ENCODE measurements around the gene AUH. TPM values are rescaled to one million over a fixed set of nuclear protein-coding genes. Genes with fewer than 3 reads are reported as not detected.

Gene AUH
- total RNA-seq, 4 donors from 2014 or later = 17.1 to 28.2 (median 20.8) TPM

DNA sequence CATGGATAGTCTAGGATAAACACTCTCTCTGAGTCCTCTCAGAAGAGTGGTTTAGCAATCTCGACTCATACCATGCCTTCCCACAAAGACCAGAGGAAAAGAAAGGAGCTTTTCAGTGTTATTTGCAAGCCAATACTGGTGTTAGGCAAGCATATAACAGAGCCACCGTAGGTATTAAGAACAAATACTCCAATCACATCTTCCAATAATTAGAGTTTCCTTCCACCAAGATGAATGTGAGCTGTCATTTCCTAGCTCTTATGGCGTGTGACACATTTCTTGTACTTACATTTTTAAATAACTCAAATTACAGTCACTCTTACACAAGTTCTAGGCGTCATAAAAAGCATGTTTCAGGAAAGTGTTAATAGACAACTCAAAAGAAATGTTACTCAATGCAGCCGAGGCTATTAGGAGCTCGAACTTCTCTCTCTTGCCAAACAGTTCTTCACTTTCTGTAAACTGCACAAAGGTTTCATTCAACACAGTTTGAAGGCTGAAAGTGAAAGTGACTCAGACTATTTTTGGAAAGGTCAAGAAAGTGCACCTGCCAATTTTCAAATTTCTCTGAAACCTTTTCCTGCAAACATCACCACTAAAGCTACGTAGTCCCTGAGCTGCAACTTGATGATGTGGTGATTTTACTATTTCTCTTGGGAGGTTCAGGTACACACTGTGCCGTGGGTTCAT, 153.8 kb downstream of the AUH start:
- Histone ChIP-seq H3K4me1 (peaks cover 16 to 18% of the 10 kb centered on the region in 2 donors), H3K9me3 (no peaks in the 10 kb centered on the region), H3K36me3 (no peaks in the 10 kb centered on the region), H3K27me3 (no peaks in the 10 kb centered on the region), H3K4me3 (peak overlapping the region in 3 of 4 donors; percentile 1 to 36 (median 1)), H3K27ac (peak overlapping the region; percentile 63 to 81 (median 74))
- in situ Hi-C loops (cut with MboI; ENCODE audit: low sequenced_read_pairs in 4 of 4) = loop anchor here in 1 of 4 donors (25.0 kb wide), 1 partner anchor 204 kb away; the partner anchor contains the start of gene NFIL3
- peak; percentile 61 to 84 for ATAC-seq
- DNase-seq = no peak
- intact Hi-C loops (cut with DNase I; ENCODE audit: low total_unique reads) = loop anchor here (10.0 kb wide), 1 partner anchor 57 kb away; no protein-coding TSS in a partner anchor
- peak in 1 of 2 donors; percentile 6 for TF ChIP-seq POLR2A (IDR thresholded peaks at IDR 0.05)
- TF ChIP-seq, protein P1, sequence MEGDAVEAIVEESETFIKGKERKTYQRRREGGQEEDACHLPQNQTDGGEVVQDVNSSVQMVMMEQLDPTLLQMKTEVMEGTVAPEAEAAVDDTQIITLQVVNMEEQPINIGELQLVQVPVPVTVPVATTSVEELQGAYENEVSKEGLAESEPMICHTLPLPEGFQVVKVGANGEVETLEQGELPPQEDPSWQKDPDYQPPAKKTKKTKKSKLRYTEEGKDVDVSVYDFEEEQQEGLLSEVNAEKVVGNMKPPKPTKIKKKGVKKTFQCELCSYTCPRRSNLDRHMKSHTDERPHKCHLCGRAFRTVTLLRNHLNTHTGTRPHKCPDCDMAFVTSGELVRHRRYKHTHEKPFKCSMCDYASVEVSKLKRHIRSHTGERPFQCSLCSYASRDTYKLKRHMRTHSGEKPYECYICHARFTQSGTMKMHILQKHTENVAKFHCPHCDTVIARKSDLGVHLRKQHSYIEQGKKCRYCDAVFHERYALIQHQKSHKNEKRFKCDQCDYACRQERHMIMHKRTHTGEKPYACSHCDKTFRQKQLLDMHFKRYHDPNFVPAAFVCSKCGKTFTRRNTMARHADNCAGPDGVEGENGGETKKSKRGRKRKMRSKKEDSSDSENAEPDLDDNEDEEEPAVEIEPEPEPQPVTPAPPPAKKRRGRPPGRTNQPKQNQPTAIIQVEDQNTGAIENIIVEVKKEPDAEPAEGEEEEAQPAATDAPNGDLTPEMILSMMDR (IDR thresholded peaks at IDR 0.05 in 4 of 5, conservative IDR thresholded peaks at IDR 0.05 in 1 of 5) = no peak

DNA sequence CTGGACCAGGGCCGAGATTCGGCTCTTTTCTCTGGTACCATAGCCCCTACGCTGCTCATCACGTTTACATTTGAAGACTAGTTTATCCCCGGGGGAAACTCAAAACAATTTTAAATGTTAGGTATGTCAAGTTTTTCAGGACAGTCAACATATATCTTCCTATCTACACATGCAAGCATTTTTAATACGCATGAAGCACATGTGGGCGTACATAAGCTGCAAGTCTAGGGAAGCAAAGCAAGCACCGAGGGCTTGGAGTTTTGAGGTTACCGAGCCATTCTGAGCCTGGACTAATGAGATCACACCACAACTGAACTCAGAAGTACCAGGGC, 154.4 kb downstream of the AUH start:
- intact Hi-C loops (cut with DNase I; ENCODE audit: low total_unique reads) = loop anchor here (10.0 kb wide), 1 partner anchor 57 kb away; no protein-coding TSS in a partner anchor
- Histone ChIP-seq H3K9me3 (no peaks in the 10 kb centered on the region), H3K36me3 (no peaks in the 10 kb centered on the region), H3K27me3 (no peaks in the 10 kb centered on the region), H3K27ac (peak overlapping the region; percentile 63 to 81 (median 74)), H3K4me1 (peaks cover 16 to 18% of the 10 kb centered on the region in 2 donors), H3K4me3 (no peak overlapping the region)
- in situ Hi-C loops (cut with MboI; ENCODE audit: low sequenced_read_pairs in 4 of 4) = loop anchor here in 1 of 4 donors (25.0 kb wide), 1 partner anchor 205 kb away; the partner anchor contains the start of gene NFIL3
- TF ChIP-seq, protein P1 (IDR thresholded peaks at IDR 0.05 in 4 of 5, conservative IDR thresholded peaks at IDR 0.05 in 1 of 5) = no peak
- TF ChIP-seq POLR2A (IDR thresholded peaks at IDR 0.05) = no peak
- ATAC-seq = no peak
- DNase-seq = no peak

DNA sequence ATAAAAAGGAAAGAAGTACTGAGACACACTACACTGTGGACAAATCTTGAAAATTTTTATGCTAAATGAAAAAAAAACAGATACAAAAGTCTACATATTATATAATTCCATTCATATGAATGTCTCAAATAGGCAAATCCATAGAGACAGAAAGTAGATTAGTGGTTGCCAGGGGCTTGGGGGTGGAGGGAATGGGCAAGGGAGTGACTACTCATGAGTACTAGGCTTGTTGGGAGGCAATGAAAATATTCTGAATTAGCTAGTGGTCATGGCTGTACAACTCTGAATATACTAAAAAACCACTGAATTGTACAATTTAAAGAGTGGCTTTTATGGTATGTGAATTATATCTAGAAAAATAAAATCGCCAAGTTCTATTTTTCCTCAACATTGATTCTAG, 154.9 kb downstream of the AUH start:
- in situ Hi-C loops (cut with MboI; ENCODE audit: low sequenced_read_pairs in 4 of 4) = loop anchor here in 1 of 4 donors (25.0 kb wide), 1 partner anchor 205 kb away; the partner anchor contains the start of gene NFIL3
- Histone ChIP-seq H3K27me3 (no peaks in the 10 kb centered on the region), H3K9me3 (no peaks in the 10 kb centered on the region), H3K4me1 (peaks cover 16 to 18% of the 10 kb centered on the region in 2 donors), H3K36me3 (no peaks in the 10 kb centered on the region), H3K4me3 (no peak overlapping the region), H3K27ac (peak overlapping the region; percentile 63 to 81 (median 74))
- no peak for TF ChIP-seq POLR2A (IDR thresholded peaks at IDR 0.05)
- TF ChIP-seq, protein P1 (IDR thresholded peaks at IDR 0.05 in 4 of 5, conservative IDR thresholded peaks at IDR 0.05 in 1 of 5) = no peak
- DNase-seq (no peak), ATAC-seq (no peak)
- intact Hi-C loops (cut with DNase I; ENCODE audit: low total_unique reads) = loop anchor here (10.0 kb wide), 1 partner anchor 58 kb away; no protein-coding TSS in a partner anchor

DNA sequence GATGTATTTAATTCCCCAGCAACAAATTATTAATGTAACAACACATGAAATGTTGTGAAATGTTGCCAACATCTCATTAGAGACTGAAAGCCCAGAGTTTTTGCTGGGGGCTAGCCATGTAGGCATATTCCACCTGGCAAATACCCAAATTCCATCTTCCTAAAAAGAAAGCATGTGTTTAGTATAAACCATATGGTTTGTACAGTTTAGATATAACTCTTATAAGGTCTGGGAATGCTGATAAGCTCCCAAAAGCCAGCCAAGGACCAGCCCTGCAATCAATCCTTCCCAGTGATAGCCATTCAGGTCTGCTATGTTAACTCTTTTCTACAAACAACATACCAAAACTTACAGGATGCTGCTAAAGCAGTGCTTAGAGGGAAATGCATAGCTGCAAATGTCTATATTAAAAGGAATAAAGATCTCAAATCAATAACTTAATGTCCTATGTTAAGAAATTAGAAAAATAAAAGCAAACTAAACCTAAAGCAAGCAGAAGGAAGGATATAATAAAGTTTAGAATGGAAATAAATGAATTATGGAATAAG, 158.9 kb downstream of the AUH start:
- Histone ChIP-seq H3K27me3 (no peaks in the 10 kb centered on the region), H3K36me3 (no peaks in the 10 kb centered on the region), H3K4me1 (peaks cover 11 to 18% of the 10 kb centered on the region in 2 donors), H3K4me3 (no peak overlapping the region), H3K9me3 (no peaks in the 10 kb centered on the region), H3K27ac (no peak overlapping the region)
- TF ChIP-seq, protein P1 (IDR thresholded peaks at IDR 0.05 in 4 of 5, conservative IDR thresholded peaks at IDR 0.05 in 1 of 5) = no peak
- no peak for TF ChIP-seq POLR2A (IDR thresholded peaks at IDR 0.05)
- intact Hi-C loops (cut with DNase I; ENCODE audit: low total_unique reads) = loop anchor here (10.0 kb wide), 1 partner anchor 62 kb away; no protein-coding TSS in a partner anchor
- no peak for DNase-seq
- ATAC-seq = no peak
- in situ Hi-C loops (cut with MboI; ENCODE audit: low sequenced_read_pairs in 4 of 4) = loop anchor here in 1 of 4 donors (25.0 kb wide), 1 partner anchor 209 kb away; the partner anchor contains the start of gene NFIL3
